ENCODE data around the gene RTRAF.

RTRAF gene

GRCh38 chr14:52021957-52022600 lies 32.7 kb downstream of the RTRAF start:
- TF ChIP-seq CTCF (IDR thresholded peaks at IDR 0.05; ENCODE audit: low read depth, low read length, missing control alignments) = no peak
- no peak overlapping the region for H3K4me3 ChIP-seq (ENCODE audit: low read depth, low read length)
- DNase-seq (ENCODE audit: low read depth) = no peak
- in situ Hi-C loops (cut with HindIII; ENCODE audit: low sequenced_read_pairs) = no loop called here

DNA sequence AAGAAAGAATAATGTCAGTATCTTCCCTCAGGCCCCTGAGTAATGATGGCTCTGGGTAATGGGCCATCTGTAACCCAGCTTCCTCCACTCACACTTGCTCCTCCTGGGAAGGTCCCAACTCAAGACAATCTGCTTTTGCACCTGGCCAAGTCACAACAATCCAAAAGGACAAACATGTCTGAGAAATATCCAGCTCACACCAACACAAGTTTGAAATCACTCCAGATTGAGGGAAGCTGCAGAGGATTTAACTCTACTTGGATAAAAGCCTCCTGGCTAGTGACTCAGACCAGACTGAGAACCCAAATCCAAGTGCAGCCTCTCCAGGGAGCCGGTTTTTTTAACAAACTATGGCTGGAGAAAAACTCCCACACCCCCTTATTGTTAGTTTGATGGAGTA lies 34.2 kb downstream of the RTRAF start:
- in situ Hi-C loops (cut with HindIII; ENCODE audit: low sequenced_read_pairs) = no loop called here
- TF ChIP-seq CTCF (IDR thresholded peaks at IDR 0.05; ENCODE audit: low read depth, low read length, missing control alignments) = no peak
- peak; percentile 72 for DNase-seq (ENCODE audit: low read depth)
- no peak overlapping the region for H3K4me3 ChIP-seq (ENCODE audit: low read depth, low read length)

GRCh38 chr14:52025310-52025709 lies 36.0 kb downstream of the RTRAF start:
- H3K4me3 ChIP-seq (ENCODE audit: low read depth, low read length) = no peak overlapping the region
- no peak for TF ChIP-seq CTCF (IDR thresholded peaks at IDR 0.05; ENCODE audit: low read depth, low read length, missing control alignments)
- peak; percentile 81 for DNase-seq (ENCODE audit: low read depth)
- in situ Hi-C loops (cut with HindIII; ENCODE audit: low sequenced_read_pairs) = no loop called here

- no peak overlapping the region for H3K4me3 ChIP-seq (ENCODE audit: low read depth, low read length)
- in situ Hi-C loops (cut with HindIII; ENCODE audit: low sequenced_read_pairs) = no loop called here
- TF ChIP-seq CTCF (IDR thresholded peaks at IDR 0.05; ENCODE audit: low read depth, low read length, missing control alignments) = no peak
- DNase-seq (ENCODE audit: low read depth) = no peak
These were observed 36.8 kb downstream of the RTRAF start for GRCh38 chr14:52026017-52026660.

- TF ChIP-seq CTCF (IDR thresholded peaks at IDR 0.05; ENCODE audit: low read depth, low read length, missing control alignments) = no peak
- no peak overlapping the region for H3K4me3 ChIP-seq (ENCODE audit: low read depth, low read length)
- in situ Hi-C loops (cut with HindIII; ENCODE audit: low sequenced_read_pairs) = no loop called here
- no peak for DNase-seq (ENCODE audit: low read depth)
These were observed 37.6 kb downstream of the RTRAF start for GRCh38 chr14:52026901-52027300.

- no peak for TF ChIP-seq CTCF (IDR thresholded peaks at IDR 0.05; ENCODE audit: low read depth, low read length, missing control alignments)
- in situ Hi-C loops (cut with HindIII; ENCODE audit: low sequenced_read_pairs) = no loop called here
- DNase-seq (ENCODE audit: low read depth) = no peak
- H3K4me3 ChIP-seq (ENCODE audit: low read depth, low read length) = no peak overlapping the region
These were observed 40.5 kb downstream of the RTRAF start for GRCh38 chr14:52029881-52030280.
